NCI-H526 (cell line): ENCODE results near the gene SOAT2.
A peak's percentile ranks its signal among the peaks of the same experiment; 100 is the strongest.

Source experiments
- DNase-seq, 2 experiments: peaks; one replicate each; lab custom pipeline; 2025; lab: John Stamatoyannopoulos, UW

Gene SOAT2, protein sequence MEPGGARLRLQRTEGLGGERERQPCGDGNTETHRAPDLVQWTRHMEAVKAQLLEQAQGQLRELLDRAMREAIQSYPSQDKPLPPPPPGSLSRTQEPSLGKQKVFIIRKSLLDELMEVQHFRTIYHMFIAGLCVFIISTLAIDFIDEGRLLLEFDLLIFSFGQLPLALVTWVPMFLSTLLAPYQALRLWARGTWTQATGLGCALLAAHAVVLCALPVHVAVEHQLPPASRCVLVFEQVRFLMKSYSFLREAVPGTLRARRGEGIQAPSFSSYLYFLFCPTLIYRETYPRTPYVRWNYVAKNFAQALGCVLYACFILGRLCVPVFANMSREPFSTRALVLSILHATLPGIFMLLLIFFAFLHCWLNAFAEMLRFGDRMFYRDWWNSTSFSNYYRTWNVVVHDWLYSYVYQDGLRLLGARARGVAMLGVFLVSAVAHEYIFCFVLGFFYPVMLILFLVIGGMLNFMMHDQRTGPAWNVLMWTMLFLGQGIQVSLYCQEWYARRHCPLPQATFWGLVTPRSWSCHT

DNA sequence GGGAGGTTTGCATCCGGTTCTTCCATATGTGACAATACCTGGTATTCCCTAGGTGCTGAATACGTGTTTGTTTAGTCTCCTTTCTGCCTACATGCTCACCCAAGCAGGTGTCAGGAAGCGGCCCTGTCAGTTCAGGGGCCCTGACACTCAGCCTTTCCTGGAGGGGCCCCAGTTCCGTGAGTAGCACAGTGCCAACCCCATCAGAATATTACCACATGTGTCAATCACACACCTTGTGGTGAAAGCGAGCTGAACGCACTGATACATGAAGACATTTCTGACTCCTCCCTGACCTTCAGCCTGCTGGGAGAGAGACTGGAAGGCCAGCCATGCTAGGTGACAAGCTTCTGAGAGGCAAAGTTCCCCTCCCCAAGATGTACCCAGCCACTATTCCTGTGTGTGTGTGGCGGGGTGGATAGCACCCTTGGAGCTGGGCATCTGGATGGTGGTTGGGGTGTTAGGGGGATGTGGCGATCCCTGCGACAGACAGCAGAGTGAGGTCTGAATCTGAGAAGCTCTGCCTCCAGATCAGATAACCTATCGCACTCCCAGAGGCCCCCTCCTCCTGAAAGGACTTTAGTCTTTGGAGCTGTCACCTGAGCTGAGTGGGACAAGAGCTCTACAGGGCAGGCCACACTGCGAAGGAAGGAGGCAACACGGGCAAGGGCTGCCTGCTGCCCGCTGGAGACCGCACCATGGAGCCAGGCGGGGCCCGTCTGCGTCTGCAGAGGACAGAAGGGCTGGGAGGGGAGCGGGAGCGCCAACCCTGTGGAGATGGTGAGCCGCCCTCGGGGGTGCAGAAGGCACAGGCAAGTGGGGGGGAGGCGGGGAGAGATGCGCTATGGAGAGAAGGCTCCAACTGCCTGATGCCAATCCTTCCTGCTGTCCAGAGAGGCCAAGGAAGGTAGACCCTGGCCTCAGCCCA lies at the start of gene SOAT2:
Gene SOAT2, plus strand, starts transcription at position 604 of the 925 bp plus-strand sequence. Its CDS starts 92 bp downstream, at position 696.
- DNase-seq: peak in 1 of 2 experiments; percentile 10

DNA sequence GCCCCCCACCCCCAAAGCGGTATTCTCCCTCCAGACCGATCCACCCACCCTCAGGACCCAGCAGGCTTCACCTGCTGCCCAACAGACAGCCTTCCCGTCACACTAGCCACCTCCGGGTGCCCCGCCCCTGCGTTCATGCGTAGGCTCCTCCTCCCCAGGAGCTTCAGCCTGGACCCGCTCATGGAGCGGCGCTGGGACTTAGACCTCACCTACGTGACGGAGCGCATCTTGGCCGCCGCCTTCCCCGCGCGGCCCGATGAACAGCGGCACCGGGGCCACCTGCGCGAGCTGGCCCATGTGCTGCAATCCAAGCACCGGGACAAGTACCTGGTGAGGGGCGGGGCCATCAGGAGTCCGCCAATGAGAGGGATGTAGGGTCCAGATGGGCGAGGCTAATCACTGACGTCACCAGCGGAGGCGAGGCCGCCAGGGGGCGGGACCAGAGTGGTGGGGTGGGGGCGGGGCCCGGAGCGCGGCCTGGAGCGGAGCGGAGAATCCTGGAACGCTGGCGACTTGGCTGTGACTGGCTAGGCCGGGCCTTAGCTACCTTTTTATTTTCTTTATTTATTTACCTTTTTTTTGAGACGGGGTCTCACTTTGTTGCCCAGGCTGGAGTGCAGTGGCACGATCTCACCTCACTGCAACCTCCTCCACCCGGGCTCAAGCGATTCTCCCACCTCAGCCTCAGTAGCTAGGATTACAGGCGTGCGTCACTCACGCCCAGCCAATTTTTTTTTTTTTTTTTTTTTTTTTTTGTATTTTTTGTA lies 49.0 kb upstream of the SOAT2 start:
- peak; percentile 92 to 98 for DNase-seq

DNA sequence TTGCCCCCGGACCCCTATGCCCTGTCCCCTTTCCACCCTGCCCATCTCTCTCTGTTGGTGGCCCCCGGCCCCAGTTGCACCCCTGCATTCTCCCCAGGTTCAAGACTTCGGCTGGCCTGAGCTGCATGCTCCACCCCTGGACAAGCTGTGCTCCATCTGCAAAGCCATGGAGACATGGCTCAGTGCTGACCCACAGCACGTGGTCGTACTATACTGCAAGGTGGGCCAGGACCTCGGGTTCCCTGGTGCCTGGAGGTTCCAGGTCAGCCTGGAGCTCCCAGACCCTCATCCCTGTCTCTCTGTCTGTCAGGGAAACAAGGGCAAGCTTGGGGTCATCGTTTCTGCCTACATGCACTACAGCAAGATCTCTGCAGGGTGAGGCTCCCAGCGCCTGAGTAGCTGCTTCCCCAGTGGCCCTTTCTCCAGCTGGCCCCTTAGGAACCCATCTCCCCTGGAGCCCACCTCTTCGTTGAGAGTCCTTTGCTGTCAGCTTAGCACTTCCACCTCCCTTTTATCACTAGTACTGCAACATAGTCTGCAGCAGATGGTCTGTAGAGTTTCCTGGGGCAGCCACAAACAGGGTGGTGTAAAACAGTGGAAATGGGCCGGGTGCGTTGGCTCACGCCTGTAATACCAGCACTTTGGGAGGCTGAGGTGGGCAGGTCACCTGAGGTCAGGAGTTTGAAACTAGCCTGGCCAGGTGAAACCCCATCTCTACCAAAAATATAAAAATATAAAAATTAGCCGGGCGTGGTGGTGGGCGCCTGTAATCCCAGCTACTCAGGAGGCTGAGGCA lies 47.6 kb upstream of the SOAT2 start:
- no peak for DNase-seq

DNA sequence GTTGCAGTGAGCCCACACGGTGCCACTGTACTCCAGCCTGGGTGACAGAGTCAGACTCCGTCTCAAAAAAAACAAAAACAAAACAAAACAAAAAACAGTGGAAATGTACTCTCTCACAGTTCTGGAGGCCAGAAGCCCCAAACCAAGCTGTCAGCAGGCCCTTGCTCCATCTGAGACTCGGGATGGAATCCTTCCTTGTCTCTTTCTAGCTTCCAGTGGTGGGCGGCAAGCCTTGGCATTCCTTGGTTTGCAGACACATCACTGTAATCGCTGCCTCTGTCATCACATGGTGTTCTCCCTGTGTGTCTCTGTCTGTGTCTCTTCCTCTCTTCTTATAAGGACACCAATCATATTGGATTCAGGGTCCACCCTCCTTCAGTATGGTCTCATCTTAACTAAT lies 47.0 kb upstream of the SOAT2 start:
- no peak for DNase-seq

DNA sequence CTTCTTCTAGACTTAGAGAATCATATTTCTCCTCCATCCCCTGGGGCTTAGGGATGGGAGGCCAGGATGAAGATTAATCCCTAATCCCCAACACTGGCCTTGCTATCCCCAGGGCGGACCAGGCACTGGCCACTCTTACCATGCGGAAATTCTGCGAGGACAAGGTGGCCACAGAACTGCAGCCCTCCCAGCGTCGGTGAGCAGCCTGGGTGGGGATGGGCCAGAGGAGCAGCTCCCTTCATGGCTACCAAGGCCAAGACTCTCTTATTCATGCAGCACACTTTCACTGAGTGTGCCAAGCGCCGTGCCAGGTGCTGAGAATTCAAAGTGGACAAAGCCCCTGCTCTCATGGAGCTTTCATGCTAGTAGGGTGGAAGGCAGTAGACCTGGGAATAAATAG lies 46.4 kb upstream of the SOAT2 start:
- no peak for DNase-seq

DNA sequence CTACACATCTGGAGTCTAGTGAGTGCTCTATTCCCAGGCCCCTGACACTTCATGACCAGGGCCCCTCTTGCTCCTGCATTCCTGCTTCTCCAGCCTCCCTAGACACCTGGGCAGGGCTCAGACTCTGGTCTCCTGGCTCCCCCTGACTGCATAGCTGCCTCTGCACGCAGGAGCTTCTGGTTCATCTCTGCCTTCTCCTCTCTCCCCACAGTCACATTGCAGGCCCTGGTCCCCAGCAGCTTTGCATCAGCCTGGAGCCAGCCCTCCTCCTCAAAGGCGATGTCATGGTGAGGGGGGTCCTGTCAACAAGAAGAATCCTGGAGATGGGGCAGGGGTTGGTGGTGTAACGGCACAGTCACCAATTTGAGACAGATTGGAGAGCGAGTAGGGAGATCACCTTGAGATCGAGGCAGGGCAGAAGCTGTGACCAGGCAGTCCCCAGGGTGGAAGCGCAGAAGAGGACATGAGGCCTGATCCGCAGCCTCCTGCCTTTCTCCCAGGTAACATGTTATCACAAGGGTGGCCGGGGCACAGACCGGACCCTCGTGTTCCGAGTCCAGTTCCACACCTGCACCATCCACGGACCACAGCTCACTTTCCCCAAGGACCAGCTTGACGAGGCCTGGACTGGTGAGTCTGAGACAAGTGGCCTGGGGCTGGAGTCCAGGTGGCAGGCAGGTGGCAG lies 45.3 kb upstream of the SOAT2 start:
- no peak for DNase-seq

DNA sequence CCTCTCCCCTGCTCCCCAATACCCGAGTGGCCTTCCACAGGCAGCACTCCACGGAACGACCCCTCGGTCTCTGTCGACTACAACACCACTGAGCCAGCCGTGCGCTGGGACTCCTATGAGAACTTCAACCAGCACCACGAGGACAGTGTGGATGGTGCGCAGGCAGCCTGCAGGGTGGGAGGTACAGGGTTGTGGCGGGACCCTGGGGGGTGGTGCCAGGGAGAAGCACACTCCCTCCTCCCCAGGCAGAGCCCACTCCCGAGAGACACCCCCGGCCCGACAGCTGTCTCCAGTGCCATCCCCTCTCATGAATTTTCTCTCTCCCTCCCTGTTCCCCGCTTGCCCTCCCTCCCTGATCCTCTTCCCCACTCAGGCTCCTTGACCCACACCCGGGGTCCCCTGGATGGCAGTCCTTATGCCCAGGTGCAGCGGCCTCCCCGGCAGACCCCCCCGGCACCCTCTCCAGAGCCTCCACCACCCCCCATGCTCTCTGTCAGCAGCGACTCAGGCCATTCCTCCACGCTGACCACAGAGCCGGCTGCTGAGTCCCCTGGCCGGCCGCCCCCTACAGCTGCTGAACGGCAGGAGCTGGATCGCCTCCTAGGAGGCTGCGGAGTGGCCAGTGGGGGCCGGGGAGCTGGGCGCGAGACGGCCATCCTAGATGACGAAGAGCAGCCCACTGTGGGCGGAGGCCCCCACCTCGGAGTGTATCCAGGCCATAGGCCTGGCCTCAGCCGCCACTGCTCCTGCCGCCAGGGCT lies 44.4 kb upstream of the SOAT2 start:
- DNase-seq: no peak

DNA sequence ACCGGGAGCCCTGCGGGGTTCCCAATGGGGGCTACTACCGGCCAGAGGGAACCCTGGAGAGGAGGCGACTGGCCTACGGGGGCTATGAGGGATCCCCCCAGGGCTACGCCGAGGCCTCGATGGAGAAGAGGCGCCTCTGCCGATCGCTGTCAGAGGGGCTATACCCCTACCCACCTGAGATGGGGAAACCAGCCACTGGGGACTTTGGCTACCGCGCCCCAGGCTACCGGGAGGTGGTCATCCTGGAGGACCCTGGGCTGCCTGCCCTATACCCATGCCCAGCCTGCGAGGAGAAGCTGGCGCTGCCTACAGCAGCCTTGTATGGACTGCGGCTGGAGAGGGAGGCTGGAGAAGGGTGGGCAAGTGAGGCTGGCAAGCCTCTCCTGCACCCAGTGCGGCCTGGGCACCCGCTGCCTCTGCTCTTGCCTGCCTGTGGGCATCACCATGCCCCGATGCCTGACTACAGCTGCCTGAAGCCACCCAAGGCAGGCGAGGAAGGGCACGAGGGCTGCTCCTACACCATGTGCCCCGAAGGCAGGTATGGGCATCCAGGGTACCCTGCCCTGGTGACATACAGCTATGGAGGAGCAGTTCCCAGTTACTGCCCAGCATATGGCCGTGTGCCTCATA lies 43.7 kb upstream of the SOAT2 start:
- DNase-seq: no peak

DNA sequence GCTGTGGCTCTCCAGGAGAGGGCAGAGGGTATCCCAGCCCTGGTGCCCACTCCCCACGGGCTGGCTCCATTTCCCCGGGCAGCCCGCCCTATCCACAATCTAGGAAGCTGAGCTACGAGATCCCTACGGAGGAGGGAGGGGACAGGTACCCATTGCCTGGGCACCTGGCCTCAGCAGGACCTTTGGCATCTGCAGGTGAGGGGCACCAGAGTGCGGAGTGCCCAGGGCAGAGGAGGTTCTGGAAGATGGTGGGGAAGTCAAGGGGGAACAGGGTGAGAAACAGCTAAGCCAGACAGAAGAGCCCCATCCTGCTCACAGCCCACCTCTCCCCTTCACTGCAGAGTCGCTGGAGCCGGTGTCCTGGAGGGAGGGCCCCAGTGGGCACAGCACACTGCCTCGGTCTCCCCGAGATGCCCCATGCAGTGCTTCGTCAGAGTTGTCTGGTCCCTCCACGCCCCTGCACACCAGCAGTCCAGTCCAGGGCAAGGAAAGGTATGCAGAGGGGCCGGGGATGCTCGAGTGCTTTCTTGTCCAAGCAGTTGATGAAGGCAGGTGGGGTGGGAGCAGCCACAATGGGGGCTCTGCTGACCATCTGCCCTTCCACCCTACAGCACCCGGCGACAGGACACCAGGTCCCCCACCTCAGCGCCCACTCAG lies 43.1 kb upstream of the SOAT2 start:
- DNase-seq: no peak

DNA sequence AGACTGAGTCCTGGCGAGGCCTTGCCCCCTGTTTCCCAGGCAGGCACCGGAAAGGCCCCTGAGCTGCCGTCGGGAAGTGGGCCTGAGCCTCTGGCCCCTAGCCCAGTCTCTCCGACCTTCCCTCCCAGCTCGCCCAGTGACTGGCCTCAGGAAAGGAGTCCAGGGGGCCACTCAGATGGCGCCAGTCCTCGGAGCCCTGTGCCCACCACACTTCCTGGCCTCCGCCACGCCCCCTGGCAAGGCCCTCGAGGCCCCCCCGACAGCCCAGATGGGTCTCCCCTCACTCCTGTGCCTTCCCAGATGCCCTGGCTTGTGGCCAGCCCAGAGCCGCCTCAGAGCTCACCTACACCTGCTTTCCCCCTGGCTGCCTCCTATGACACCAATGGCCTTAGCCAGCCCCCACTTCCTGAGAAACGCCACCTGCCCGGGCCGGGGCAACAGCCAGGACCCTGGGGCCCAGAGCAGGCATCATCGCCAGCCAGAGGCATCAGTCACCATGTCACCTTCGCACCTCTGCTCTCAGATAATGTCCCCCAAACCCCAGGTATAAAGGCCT lies 42.5 kb upstream of the SOAT2 start:
- no peak for DNase-seq

DNA sequence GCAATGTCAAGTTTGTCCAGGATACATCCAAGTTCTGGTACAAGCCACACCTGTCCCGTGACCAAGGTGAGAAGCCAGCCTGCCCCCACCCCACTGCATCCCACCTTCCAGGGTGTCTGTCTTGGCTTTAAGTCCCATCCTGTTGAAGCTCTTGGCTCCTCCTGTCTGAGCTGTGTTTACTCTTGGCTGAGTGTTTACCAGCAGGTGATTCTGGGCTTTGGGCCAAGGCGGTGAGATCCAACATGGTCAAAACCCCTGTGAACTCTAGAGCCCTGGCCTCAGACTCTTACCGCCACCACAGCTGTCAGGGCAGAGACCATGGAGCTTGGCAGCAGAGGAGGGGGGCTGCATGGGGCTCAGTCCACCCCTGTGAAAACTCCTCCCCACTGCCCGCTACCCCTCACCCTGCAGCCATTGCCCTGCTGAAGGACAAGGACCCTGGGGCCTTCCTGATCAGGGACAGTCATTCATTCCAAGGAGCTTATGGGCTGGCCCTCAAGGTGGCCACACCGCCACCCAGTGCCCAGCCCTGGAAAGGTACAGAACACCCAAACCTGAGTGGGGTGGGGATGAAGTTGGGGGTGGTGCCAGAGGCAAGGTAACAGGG lies 41.8 kb upstream of the SOAT2 start:
- peak in 1 of 2 experiments; percentile 40 for DNase-seq

DNA sequence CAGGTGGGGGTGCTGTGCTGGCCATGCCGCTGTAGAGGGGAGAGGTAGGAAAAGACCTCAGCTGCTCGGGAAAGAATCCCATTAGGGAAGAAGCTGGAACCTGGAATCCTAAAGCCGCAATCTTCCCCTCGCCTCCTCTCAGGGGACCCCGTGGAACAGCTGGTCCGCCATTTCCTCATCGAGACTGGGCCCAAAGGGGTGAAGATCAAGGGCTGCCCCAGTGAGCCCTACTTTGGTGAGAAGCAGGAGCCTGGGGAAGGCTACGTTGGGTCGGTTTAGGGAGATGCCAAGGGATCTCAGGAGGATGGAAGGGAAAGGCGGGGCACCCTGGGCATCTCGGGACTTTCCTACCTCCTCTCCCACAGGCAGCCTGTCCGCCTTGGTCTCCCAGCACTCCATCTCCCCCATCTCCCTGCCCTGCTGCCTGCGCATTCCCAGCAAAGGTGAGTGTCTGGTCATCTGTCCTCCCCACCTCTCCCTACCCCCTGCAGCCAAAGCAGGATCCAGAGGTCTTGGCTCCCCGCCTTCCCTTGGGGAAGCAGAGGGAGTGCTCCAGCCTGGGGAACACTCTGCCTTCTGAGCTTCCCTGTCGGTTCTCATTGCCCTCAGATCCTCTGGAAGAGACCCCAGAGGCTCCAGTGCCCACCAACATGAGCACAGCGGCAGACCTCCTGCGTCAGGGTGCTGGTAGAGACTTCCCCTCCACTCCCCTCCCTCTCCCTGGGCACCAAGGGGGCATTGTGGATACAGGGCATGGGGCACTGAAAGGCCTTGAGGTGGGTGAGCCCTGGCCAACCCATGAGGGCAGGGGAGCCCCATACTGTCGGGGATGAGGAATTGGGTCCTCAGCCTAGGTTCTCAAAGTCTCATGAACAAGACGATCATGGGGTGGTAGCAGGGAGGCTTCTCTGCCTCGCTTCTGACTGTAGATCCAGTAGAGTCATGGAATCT lies 41.0 kb upstream of the SOAT2 start:
- no peak for DNase-seq

DNA sequence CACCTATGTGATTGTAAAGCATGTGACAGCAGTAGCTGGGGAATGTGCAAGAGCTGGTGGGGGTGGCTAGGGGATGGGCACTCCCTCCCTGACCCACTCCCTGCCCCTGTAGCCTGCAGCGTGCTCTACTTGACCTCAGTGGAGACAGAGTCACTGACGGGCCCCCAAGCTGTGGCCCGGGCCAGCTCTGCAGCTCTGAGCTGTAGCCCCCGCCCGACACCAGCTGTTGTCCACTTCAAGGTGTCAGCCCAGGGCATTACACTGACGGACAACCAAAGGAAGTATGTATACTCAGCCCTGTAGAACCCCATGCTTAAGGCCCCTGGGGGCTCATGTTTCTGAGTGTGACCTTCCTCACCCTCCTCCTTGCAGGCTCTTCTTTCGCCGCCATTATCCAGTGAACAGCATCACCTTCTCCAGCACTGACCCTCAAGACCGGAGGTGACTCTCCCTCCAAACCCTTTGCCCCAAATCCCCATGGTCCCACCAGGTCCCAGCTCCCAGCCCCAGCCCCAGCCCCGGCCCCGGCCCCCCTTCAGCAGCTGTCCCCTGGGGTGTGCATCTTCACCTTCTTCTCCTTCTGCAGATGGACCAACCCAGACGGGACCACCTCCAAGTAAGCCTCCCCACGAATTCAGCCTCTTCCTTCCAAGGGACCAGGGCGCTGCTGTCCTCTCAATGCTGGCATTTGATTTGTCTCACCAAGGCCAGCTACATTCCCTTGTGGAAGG lies 40.1 kb upstream of the SOAT2 start:
- no peak for DNase-seq

DNA sequence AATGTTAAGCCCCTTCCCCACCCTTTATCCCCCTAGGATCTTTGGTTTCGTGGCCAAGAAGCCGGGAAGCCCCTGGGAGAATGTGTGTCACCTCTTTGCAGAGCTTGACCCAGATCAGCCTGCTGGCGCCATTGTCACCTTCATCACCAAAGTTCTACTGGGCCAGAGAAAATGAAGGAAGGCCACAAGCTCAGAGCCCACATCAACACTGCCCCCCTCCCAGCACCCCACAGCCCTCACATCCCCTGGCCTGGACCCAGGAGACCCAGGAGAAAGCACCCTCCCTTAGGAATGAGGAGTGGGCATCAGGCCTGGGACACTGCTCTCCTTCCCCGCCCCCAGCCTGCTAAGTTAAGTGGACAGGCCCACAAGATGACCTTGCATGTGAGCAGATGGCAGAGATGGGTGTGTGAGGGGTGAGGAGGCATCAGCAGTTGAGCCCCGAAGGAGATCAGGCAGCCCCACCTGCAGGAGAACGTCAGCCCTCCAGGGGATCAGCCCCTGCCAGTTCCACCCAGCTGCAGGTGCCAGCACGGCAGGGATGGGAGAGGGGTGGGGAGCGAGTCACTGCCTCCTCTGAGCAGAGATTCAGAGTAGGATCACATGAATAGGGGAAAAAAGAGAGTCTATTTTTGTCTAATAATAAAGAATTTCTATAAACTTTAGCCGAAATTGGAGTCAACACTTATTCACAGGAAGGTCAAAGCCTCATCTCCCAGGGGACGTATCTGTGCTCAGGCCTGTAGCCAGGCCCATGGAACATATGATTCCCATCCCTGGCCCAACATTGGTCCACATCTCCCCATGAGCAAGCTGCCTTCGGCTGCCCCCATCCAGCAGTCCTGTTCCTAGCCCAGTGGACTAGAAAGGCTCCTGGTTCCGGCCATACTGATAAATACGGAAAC lies 39.3 kb upstream of the SOAT2 start:
- DNase-seq: no peak
